ENCODE results near the gene THAP5. TPM values are rescaled to one million over a fixed set of nuclear protein-coding genes. Genes with fewer than 3 reads are reported as not detected.

Gene THAP5
- polyA plus RNA-seq, 2 donors = 3.6 TPM

GRCh38 chr7:108525985-108526767 is 43.3 kb downstream of the THAP5 start, which contains the start of gene PNPLA8:
Gene PNPLA8 (minus strand): TSS chr7:108526135. CDS start chr7:108515491, 10,644 bp downstream.
- Histone ChIP-seq H3K4me3 (ENCODE audit: low read depth in 1 of 2, low read length in 2 of 2) (peak within 1 kb of the TSS; percentile 80 to 83), H3K9me3 (ENCODE audit: control insufficient read depth in 2 of 2, insufficient read depth in 1 of 2, low read depth in 1 of 2, low read length in 1 of 2) (no peaks in the 10 kb centered on the region), H3K4me1 (ENCODE audit: control insufficient read depth in 2 of 2, insufficient read depth in 2 of 2, low read length in 1 of 2) (peaks cover 0 to 2% of the 10 kb centered on the region in 2 donors), H3K36me3 (ENCODE audit: control insufficient read depth in 2 of 2, insufficient read depth in 2 of 2, low read length in 1 of 2) (no peaks in the 10 kb centered on the region), H3K27me3 (ENCODE audit: control insufficient read depth in 1 of 2, insufficient read depth in 2 of 2, low read length in 2 of 2) (no peaks in the 10 kb centered on the region), H3K27ac (ENCODE audit: low read depth in 2 of 2, low read length in 1 of 2) (peak within 1 kb of the TSS; percentile 99)
- WGBS, 2 donors = 0 to 1% methylated on average over 64 of the region's 64 CpGs

GRCh38 chr7:108525327-108525984 is 44.0 kb downstream of the THAP5 start:
- Histone ChIP-seq H3K27ac (ENCODE audit: low read depth in 2 of 2, low read length in 1 of 2) (peak overlapping the region; percentile 99), H3K36me3 (ENCODE audit: control insufficient read depth in 2 of 2, insufficient read depth in 2 of 2, low read length in 1 of 2) (no peaks in the 10 kb centered on the region), H3K27me3 (ENCODE audit: control insufficient read depth in 1 of 2, insufficient read depth in 2 of 2, low read length in 2 of 2) (no peaks in the 10 kb centered on the region), H3K4me3 (ENCODE audit: low read depth in 1 of 2, low read length in 2 of 2) (peak overlapping the region; percentile 80 to 83), H3K4me1 (ENCODE audit: control insufficient read depth in 2 of 2, insufficient read depth in 2 of 2, low read length in 1 of 2) (peaks cover 0 to 2% of the 10 kb centered on the region in 2 donors), H3K9me3 (ENCODE audit: control insufficient read depth in 2 of 2, insufficient read depth in 1 of 2, low read depth in 1 of 2, low read length in 1 of 2) (no peaks in the 10 kb centered on the region)
- 0 to 1% methylated on average over 20 to 22 of the region's 22 CpGs for WGBS, 2 donors

DNA sequence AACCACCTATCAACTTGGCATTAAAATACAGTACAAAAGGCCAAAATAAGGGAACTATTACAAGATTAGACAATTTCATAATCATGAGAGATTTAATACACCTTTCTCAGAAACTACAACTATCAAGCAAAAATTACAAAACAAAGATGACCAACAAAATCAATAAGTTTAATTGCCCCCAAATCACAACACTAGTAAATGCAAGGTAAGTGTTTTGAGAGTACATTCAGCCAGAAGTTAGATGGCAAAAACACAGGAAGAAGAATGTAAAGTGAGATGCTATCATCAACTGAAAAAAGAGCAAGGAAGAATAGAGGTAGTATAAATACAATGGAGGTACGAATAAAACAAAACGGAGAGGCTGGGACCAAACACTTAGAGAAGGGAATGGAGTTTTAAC is 46.7 kb downstream of the THAP5 start:
- Histone ChIP-seq H3K27ac (ENCODE audit: low read depth in 2 of 2, low read length in 1 of 2) (no peak overlapping the region), H3K4me3 (ENCODE audit: low read depth in 1 of 2, low read length in 2 of 2) (no peak overlapping the region), H3K4me1 (ENCODE audit: control insufficient read depth in 2 of 2, insufficient read depth in 2 of 2, low read length in 1 of 2) (peaks cover 0 to 2% of the 10 kb centered on the region in 2 donors), H3K27me3 (ENCODE audit: control insufficient read depth in 1 of 2, insufficient read depth in 2 of 2, low read length in 2 of 2) (no peaks in the 10 kb centered on the region), H3K9me3 (ENCODE audit: control insufficient read depth in 2 of 2, insufficient read depth in 1 of 2, low read depth in 1 of 2, low read length in 1 of 2) (no peaks in the 10 kb centered on the region), H3K36me3 (ENCODE audit: control insufficient read depth in 2 of 2, insufficient read depth in 2 of 2, low read length in 1 of 2) (peaks cover 2 to 3% of the 10 kb centered on the region in 2 donors)
- WGBS, 2 donors = 83 to 90% methylated on average over 2 of the region's 2 CpGs

GRCh38 chr7:108517951-108518350 is 51.6 kb downstream of the THAP5 start:
- H3K4me3 ChIP-seq (ENCODE audit: low read depth in 1 of 2, low read length in 2 of 2) = no peak overlapping the region
- peaks cover 5% of the 10 kb centered on the region in 2 donors for H3K36me3 ChIP-seq (ENCODE audit: control insufficient read depth in 2 of 2, insufficient read depth in 2 of 2, low read length in 1 of 2)
- 97% methylated on average over 3 of the region's 3 CpGs for WGBS, 2 donors
- H3K9me3 ChIP-seq (ENCODE audit: control insufficient read depth in 2 of 2, insufficient read depth in 1 of 2, low read depth in 1 of 2, low read length in 1 of 2) = no peaks in the 10 kb centered on the region
- no peaks in the 10 kb centered on the region for H3K27me3 ChIP-seq (ENCODE audit: control insufficient read depth in 1 of 2, insufficient read depth in 2 of 2, low read length in 2 of 2)
- no peak overlapping the region for H3K27ac ChIP-seq (ENCODE audit: low read depth in 2 of 2, low read length in 1 of 2)
- no peaks in the 10 kb centered on the region for H3K4me1 ChIP-seq (ENCODE audit: control insufficient read depth in 2 of 2, insufficient read depth in 2 of 2, low read length in 1 of 2)

GRCh38 chr7:108515630-108516029 is 53.9 kb downstream of the THAP5 start:
- Histone ChIP-seq H3K27ac (ENCODE audit: low read depth in 2 of 2, low read length in 1 of 2) (no peak overlapping the region), H3K36me3 (ENCODE audit: control insufficient read depth in 2 of 2, insufficient read depth in 2 of 2, low read length in 1 of 2) (peaks cover 5% of the 10 kb centered on the region in 2 donors), H3K4me3 (ENCODE audit: low read depth in 1 of 2, low read length in 2 of 2) (no peak overlapping the region), H3K27me3 (ENCODE audit: control insufficient read depth in 1 of 2, insufficient read depth in 2 of 2, low read length in 2 of 2) (no peaks in the 10 kb centered on the region), H3K4me1 (ENCODE audit: control insufficient read depth in 2 of 2, insufficient read depth in 2 of 2, low read length in 1 of 2) (no peaks in the 10 kb centered on the region), H3K9me3 (ENCODE audit: control insufficient read depth in 2 of 2, insufficient read depth in 1 of 2, low read depth in 1 of 2, low read length in 1 of 2) (no peaks in the 10 kb centered on the region)
- 90% methylated on average over 2 of the region's 2 CpGs for WGBS, 2 donors

GRCh38 chr7:108515013-108515412 is 54.5 kb downstream of the THAP5 start:
- Histone ChIP-seq H3K4me1 (ENCODE audit: control insufficient read depth in 2 of 2, insufficient read depth in 2 of 2, low read length in 1 of 2) (no peaks in the 10 kb centered on the region), H3K27me3 (ENCODE audit: control insufficient read depth in 1 of 2, insufficient read depth in 2 of 2, low read length in 2 of 2) (no peaks in the 10 kb centered on the region), H3K4me3 (ENCODE audit: low read depth in 1 of 2, low read length in 2 of 2) (no peak overlapping the region), H3K9me3 (ENCODE audit: control insufficient read depth in 2 of 2, insufficient read depth in 1 of 2, low read depth in 1 of 2, low read length in 1 of 2) (no peaks in the 10 kb centered on the region), H3K36me3 (ENCODE audit: control insufficient read depth in 2 of 2, insufficient read depth in 2 of 2, low read length in 1 of 2) (peaks cover 5% of the 10 kb centered on the region in 2 donors), H3K27ac (ENCODE audit: low read depth in 2 of 2, low read length in 1 of 2) (no peak overlapping the region)
- WGBS, 2 donors = 62 to 73% methylated on average over 3 of the region's 3 CpGs

Other genes starting within 250 kb of the THAP5 start
- gene NRCAM, start 113.3 kb downstream of the THAP5 start, polyA plus RNA-seq = under 1 TPM; 0.35 to 0.96 TPM
- 10 to 100 TPM; 11.4 to 13.7 TPM for gene PNPLA8, start 43.6 kb downstream of the THAP5 start, polyA plus RNA-seq
- gene DNAJB9, start 168 bp upstream of the THAP5 start, polyA plus RNA-seq = 1 to 10 TPM; 3.6 to 5.5 TPM

Data from esophagus (tissue), 2 donors.